HepG2 (cell line): ENCODE measurements around the gene PHF2. TPM values are rescaled to one million over a fixed set of nuclear protein-coding genes. Genes with fewer than 3 reads are reported as not detected.

Source experiments
- ATAC-seq: fragments of 200-7000 bp; cut with Tn5 transposase; 3 replicates; pipeline ENCODE4 v1.9.1; 2020; ENCODE audit warnings: mild to moderate bottlenecking, moderate library complexity
- BruUV-seq: library from RNA; stranded (reverse); fragments of 400-500 nt; replicated peaks from 2 replicates; lab custom pipeline; 2021; lab: Mats Ljungman, UMichigan
- CTCF ChIA-PET: fragments of 300-600 bp; formaldehyde crosslinking; extraction: SDS; loops from one replicate; lab custom pipeline; 2021; ENCODE audit warnings: low total read pairs, inconsistent platforms, low intra/inter-chr PET ratio; lab: Yijun Ruan, JAX
- POLR2A ChIA-PET: fragments of 350-600 bp; sonication (Branson Sonifier 250); formaldehyde crosslinking; loops from one replicate; lab custom pipeline; 2020; ENCODE audit warnings: antibody characterized with exemption, inconsistent platforms; lab: Yijun Ruan, JAX
- DNase-seq: peaks from one replicate; pipeline ENCODE4 v3.0.0-alpha.2; 2015; ENCODE audit warnings: low spot score
- FAIRE-seq: peaks from 3 replicates; lab custom pipeline; 2011; peaks lifted over from hg19 to GRCh38; lab: Jason Lieb, UNC
- H2AFZ ChIP-seq: one replicate; pipeline ENCODE4 v1.6.1; 2011; ENCODE audit warnings: low read length, inconsistent platforms
- H3K27ac ChIP-seq: fragments of 300-600 bp; 3 replicates; pipeline ENCODE4 v1.8.0; 2011; ENCODE audit warnings: mixed run types, mild to moderate bottlenecking, mixed read lengths, low read length, inconsistent platforms; ENCODE audit not compliant: insufficient read depth; ENCODE audit errors: extremely low read length
- H3K27me3 ChIP-seq, 2 experiments: fragments of 200-600 bp in 1 of 2; 2 replicates in 1 of 2; 3 replicates in 1 of 2; pipeline versions ENCODE4 v1.6.0 to v1.8.0; 2011; ENCODE audit warnings: low read length in 2 of 2, mild to moderate bottlenecking in 2 of 2, moderate library complexity in 2 of 2, inconsistent platforms in 1 of 2; ENCODE audit not compliant: insufficient read depth in 2 of 2, control insufficient read depth in 1 of 2
- H3K36me3 ChIP-seq, 2 experiments: fragments of 200-600 bp in 1 of 2; replicated peaks in 1 of 2; 2 replicates in 1 of 2; 3 replicates in 1 of 2; pipeline versions ENCODE4 v1.5.1 to v1.8.0; 2011; ENCODE audit warnings: low read length in 2 of 2, inconsistent platforms in 1 of 2; ENCODE audit not compliant: insufficient read depth in 2 of 2, control insufficient read depth in 1 of 2
- H3K4me1 ChIP-seq: 2 replicates; pipeline ENCODE4 v1.5.1; 2012; ENCODE audit warnings: low read length, inconsistent platforms; ENCODE audit not compliant: insufficient read depth
- H3K4me2 ChIP-seq: 2 replicates; pipeline ENCODE4 v1.6.0; 2011; ENCODE audit warnings: low read depth, low read length, inconsistent platforms
- H3K4me3 ChIP-seq, 3 experiments: fragments of 200-600 bp in 1 of 3; sonication (generic), shearing (Covaris generic) in 1 of 3; replicated peaks in 1 of 3; 2 replicates each; pipeline ENCODE4 v1.5.1; 2011 to 2016; ENCODE audit warnings: low read length in 3 of 3, inconsistent platforms in 2 of 3, low read depth in 2 of 3, mild to moderate bottlenecking in 2 of 3, control low read depth in 1 of 3, mixed read lengths in 1 of 3; ENCODE audit not compliant: insufficient read depth in 1 of 3
- H3K79me2 ChIP-seq: one replicate; pipeline ENCODE4 v1.6.1; 2011; ENCODE audit warnings: low read length, inconsistent platforms; ENCODE audit not compliant: insufficient read depth
- H3K9ac ChIP-seq: 2 replicates; pipeline ENCODE4 v1.6.0; 2011; ENCODE audit warnings: mild to moderate bottlenecking, low read depth, low read length, inconsistent platforms; ENCODE audit not compliant: insufficient read depth
- H3K9me3 ChIP-seq: 2 replicates; pipeline ENCODE4 v1.5.1; 2012; ENCODE audit warnings: mild to moderate bottlenecking, low read length
- H4K20me1 ChIP-seq: 2 replicates; pipeline ENCODE4 v1.6.0; 2011; ENCODE audit warnings: inconsistent platforms, mild to moderate bottlenecking, low read length, moderate library complexity; ENCODE audit not compliant: insufficient read depth
- ATF7 ChIP-seq, 2 experiments: fragments of 450-650 bp in 1 of 2; sonication (generic) in 1 of 2; formaldehyde crosslinking in 1 of 2; IDR thresholded peaks; 2 replicates each; pipeline versions ENCODE4 v1.4.0 to v1.6.1; 2016 to 2020; ENCODE audit warnings: antibody characterized with exemption in 1 of 2, mild to moderate bottlenecking in 1 of 2, missing genetic modification reagents in 1 of 2
- CBFB ChIP-seq: sonication (generic); formaldehyde crosslinking; IDR thresholded peaks from 2 replicates; pipeline ENCODE4 v1.4.0; 2020; ENCODE audit warnings: missing genetic modification reagents
- CBX2 ChIP-seq, 2 experiments: fragments of 200-600 bp in 1 of 2; sonication (generic); formaldehyde crosslinking in 1 of 2; IDR thresholded peaks; 2 replicates each; pipeline versions ENCODE4 v1.7.0 to v1.8.1; 2018 to 2022; ENCODE audit warnings: low read depth in 2 of 2, low read length in 1 of 2, mild to moderate bottlenecking in 1 of 2, missing genetic modification reagents in 1 of 2
- CENPT ChIP-seq: sonication (generic); formaldehyde crosslinking; IDR thresholded peaks from 2 replicates; pipeline ENCODE4 v1.8.0; 2022; ENCODE audit warnings: low read depth, mild to moderate bottlenecking, moderate library complexity, missing genetic modification reagents
- FIP1L1 ChIP-seq: fragments of 200-400 bp; formaldehyde crosslinking; IDR thresholded peaks from 2 replicates; pipeline ENCODE4 v1.6.1; 2018; ENCODE audit warnings: low read depth, mild to moderate bottlenecking, low read length, moderate library complexity, borderline replicate concordance; ENCODE audit not compliant: insufficient read depth
- GFI1 ChIP-seq: sonication (generic); formaldehyde crosslinking; IDR thresholded peaks from 2 replicates; pipeline ENCODE4 v1.5.0; 2020; ENCODE audit warnings: missing genetic modification reagents, mild to moderate bottlenecking, borderline replicate concordance
- GLI4 ChIP-seq: sonication (generic); formaldehyde crosslinking; IDR thresholded peaks from 2 replicates; pipeline ENCODE4 v1.5.1; 2020; ENCODE audit warnings: missing genetic modification reagents, mild to moderate bottlenecking, moderate library complexity, borderline replicate concordance
- NFE2L2 ChIP-seq: fragments of 150-350 bp; IDR thresholded peaks from 2 replicates; pipeline ENCODE4 v1.6.1; 2014; ENCODE audit warnings: low read length
- POLR2A ChIP-seq, 2 experiments: IDR thresholded peaks; 2 replicates each; pipeline ENCODE4 v1.6.1; 2011; ENCODE audit warnings: low read depth in 2 of 2, low read length in 2 of 2, mild to moderate bottlenecking in 1 of 2, moderate library complexity in 1 of 2; ENCODE audit not compliant: insufficient read depth in 1 of 2
- THRA ChIP-seq: sonication (generic); formaldehyde crosslinking; IDR thresholded peaks from 2 replicates; pipeline ENCODE4 v1.4.0; 2020; ENCODE audit warnings: missing genetic modification reagents, borderline replicate concordance
- YEATS4 ChIP-seq: sonication (generic); formaldehyde crosslinking; IDR thresholded peaks from 2 replicates; pipeline ENCODE4 v1.4.0; 2020; ENCODE audit warnings: missing genetic modification reagents, borderline replicate concordance
- ZNF207 ChIP-seq: fragments of 450-650 bp; IDR thresholded peaks from 2 replicates; pipeline ENCODE4 v1.6.1; 2016; ENCODE audit warnings: antibody characterized with exemption, borderline replicate concordance
- ZNF274 ChIP-seq: sonication (generic); formaldehyde crosslinking; IDR thresholded peaks from 2 replicates; pipeline ENCODE4 v1.5.1; 2020; ENCODE audit warnings: mild to moderate bottlenecking, missing genetic modification reagents
- ZNF362 ChIP-seq: sonication (generic); formaldehyde crosslinking; IDR thresholded peaks from 2 replicates; pipeline ENCODE4 v1.4.0; 2020; ENCODE audit warnings: missing genetic modification reagents, mild to moderate bottlenecking, borderline replicate concordance
- WGBS: methylation state at CpG from one replicate; pipeline ENCODE4 v1.1.6; 2017; ENCODE audit warnings: low lambda C conversion rate; 5-methylcytosine and 5-hydroxymethylcytosine counted together
- in situ Hi-C: cut with HindIII; loops from 2 replicates; pipeline ENCODE4 v1.10.0; 2017; ENCODE audit warnings: low pct_unique_long_range_greater_than_20kb; ENCODE audit not compliant: extremely low pct_ligation_motif_present
- intact Hi-C: fragments of 100-400 bp; cut with micrococcal nuclease; formaldehyde crosslinking; loops from one replicate; pipeline ENCODE4 v1.10.0; 2022; ENCODE audit not compliant: unreplicated experiment
- polyA plus RNA-seq, 8 experiments: library from polyadenylated mRNA; depleted of rRNA in 3 of 8; stranded (reverse) in 7 of 8; unstranded in 1 of 8; fragments of >200 nt; fragmentation: Illumina TruSeq in 4 of 8; extraction: Trizol in 4 of 8; gene quantifications; 2 replicates each; pipeline versions ENCODE4 v1.2.1 to v1.2.3, GENCODE V29; 2011 to 2016; ENCODE audit warnings: low read depth in 4 of 8, missing spikeins in 1 of 8, mixed read lengths in 1 of 8; ENCODE audit not compliant: insufficient read depth in 1 of 8
- total RNA-seq, 5 experiments: library from RNA; depleted of rRNA; stranded (reverse); fragments of >200 nt; fragmentation: Illumina TruSeq; extraction: Trizol; gene quantifications; 2 replicates each; pipeline ENCODE4 v1.2.3, GENCODE V29; 2016; ENCODE audit warnings: low read depth in 1 of 5
- TF ChIP-seq, protein P1 (sequence below): sonication (generic); formaldehyde crosslinking; IDR thresholded peaks from 2 replicates; pipeline ENCODE4 v1.4.0; 2020; ENCODE audit warnings: missing genetic modification reagents, borderline replicate concordance

Gene PHF2
- total and polyA plus RNA-seq, 2 of the 13 experiments (the other 11 are each of a cell fraction or from before 2014, with no cell fraction given) = 6.6 to 9.1 TPM

DNA sequence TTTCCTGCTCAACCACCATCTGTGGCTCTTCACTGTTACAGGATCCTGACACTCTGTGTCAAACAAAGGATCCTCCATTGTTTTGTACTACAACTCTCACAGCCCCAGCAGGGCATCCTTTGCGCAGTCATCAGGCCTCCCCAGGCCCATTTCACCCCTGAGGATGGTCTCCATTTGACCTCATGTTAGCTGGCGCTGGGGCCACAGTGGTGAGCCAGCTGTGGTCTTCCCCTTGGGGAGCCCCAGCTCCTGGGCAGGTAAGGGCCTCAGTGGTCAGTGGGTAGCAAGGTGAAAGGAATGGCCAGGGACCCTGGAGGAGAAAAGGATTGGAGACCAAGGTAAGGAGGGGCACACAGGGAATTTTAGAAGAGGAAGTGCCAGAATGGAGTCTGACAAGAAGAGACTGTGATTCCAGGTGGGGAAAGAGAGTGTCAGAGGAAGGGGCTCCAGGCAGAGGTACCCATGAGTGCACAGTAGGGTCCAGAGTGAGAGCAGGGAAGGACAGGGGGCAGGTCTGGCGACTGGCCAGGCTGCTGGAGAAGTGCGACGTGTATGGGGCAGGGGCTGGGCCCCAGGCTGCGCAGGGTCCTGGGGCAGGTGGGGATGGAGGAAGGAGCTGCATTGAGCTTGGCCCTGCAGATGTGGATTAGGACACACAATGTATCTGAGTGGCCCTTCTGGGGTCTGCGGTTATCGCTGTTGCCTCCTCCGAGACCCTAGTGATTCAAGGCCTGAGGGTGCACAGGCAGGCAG lies 109.9 kb downstream of the PHF2 start (continued):
- TF ChIP-seq, protein P1, sequence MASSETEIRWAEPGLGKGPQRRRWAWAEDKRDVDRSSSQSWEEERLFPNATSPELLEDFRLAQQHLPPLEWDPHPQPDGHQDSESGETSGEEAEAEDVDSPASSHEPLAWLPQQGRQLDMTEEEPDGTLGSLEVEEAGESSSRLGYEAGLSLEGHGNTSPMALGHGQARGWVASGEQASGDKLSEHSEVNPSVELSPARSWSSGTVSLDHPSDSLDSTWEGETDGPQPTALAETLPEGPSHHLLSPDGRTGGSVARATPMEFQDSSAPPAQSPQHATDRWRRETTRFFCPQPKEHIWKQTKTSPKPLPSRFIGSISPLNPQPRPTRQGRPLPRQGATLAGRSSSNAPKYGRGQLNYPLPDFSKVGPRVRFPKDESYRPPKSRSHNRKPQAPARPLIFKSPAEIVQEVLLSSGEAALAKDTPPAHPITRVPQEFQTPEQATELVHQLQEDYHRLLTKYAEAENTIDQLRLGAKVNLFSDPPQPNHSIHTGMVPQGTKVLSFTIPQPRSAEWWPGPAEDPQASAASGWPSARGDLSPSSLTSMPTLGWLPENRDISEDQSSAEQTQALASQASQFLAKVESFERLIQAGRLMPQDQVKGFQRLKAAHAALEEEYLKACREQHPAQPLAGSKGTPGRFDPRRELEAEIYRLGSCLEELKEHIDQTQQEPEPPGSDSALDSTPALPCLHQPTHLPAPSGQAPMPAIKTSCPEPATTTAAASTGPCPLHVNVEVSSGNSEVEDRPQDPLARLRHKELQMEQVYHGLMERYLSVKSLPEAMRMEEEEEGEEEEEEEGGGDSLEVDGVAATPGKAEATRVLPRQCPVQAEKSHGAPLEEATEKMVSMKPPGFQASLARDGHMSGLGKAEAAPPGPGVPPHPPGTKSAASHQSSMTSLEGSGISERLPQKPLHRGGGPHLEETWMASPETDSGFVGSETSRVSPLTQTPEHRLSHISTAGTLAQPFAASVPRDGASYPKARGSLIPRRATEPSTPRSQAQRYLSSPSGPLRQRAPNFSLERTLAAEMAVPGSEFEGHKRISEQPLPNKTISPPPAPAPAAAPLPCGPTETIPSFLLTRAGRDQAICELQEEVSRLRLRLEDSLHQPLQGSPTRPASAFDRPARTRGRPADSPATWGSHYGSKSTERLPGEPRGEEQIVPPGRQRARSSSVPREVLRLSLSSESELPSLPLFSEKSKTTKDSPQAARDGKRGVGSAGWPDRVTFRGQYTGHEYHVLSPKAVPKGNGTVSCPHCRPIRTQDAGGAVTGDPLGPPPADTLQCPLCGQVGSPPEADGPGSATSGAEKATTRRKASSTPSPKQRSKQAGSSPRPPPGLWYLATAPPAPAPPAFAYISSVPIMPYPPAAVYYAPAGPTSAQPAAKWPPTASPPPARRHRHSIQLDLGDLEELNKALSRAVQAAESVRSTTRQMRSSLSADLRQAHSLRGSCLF (CRISPR knock-in tag) = no peak
- no peak for TF ChIP-seq GLI4 (CRISPR knock-in tag)

GRCh38 chr9:93686880-93687236 lies 110.5 kb downstream of the PHF2 start:
- no peak for FAIRE-seq
- no peaks in the 10 kb centered on the region for H3K36me3 ChIP-seq
- no peak overlapping the region for H3K4me3 ChIP-seq
- H4K20me1 ChIP-seq = no peaks in the 10 kb centered on the region
- DNase-seq = no peak
- no peak overlapping the region for H3K27ac ChIP-seq
- H3K27me3 ChIP-seq = 0 out of 5 replicates have a peak, but pooled peaks cover 0 to 1% of the 10 kb centered on the region in 2 experiments
- no peak for ATAC-seq
- no peak overlapping the region for H3K9ac ChIP-seq
- in situ Hi-C loops (no loop called here), intact Hi-C loops (no loop called here)
- H3K9me3 ChIP-seq = peaks cover 21% of the 10 kb centered on the region
- ChIA-PET CTCF (no interaction called here), POLR2A (no interaction called here)
- H3K4me1 ChIP-seq = peaks cover 7% of the 10 kb centered on the region
- no peak overlapping the region for H3K4me2 ChIP-seq
- no TSS peak for BruUV-seq
- WGBS = 0% methylated on average over 2 of the region's 3 CpGs
- no peak overlapping the region for H2AFZ ChIP-seq
- no peaks in the 10 kb centered on the region for H3K79me2 ChIP-seq
- TF ChIP-seq ZNF362 (CRISPR knock-in tag) = no peak
- no peak for TF ChIP-seq THRA
- no peak for TF ChIP-seq ATF7 (IDR thresholded peaks at IDR 0.05)
- TF ChIP-seq ATF7 (CRISPR knock-in tag; IDR thresholded peaks at IDR 0.05) = no peak
- TF ChIP-seq ZNF207 = no peak
- no peak for TF ChIP-seq CBFB (CRISPR knock-in tag)
- TF ChIP-seq FIP1L1 = no peak
- no peak for TF ChIP-seq CBX2 (IDR thresholded peaks at IDR 0.05; ENCODE audit: low read depth, low read length)
- TF ChIP-seq CBX2 (CRISPR knock-in tag; IDR thresholded peaks at IDR 0.05; ENCODE audit: low read depth) = no peak
- TF ChIP-seq ZNF274 (CRISPR knock-in tag) = no peak
- no peak for TF ChIP-seq CENPT (CRISPR knock-in tag)
- no peak for TF ChIP-seq YEATS4 (CRISPR knock-in tag)
- TF ChIP-seq NFE2L2 = no peak
- TF ChIP-seq POLR2A (IDR thresholded peaks at IDR 0.05; ENCODE audit: insufficient read depth in 1 of 2, low read depth in 2 of 2, low read length in 2 of 2) = no peak
- TF ChIP-seq GFI1 (CRISPR knock-in tag) = no peak
